22Rv1 (cell line): Measurements from ENCODE around the gene LCE3A.

Experiments
- CTCF ChIP-seq: fragments of 450-650 bp; IDR thresholded peaks from 2 replicates; pipeline ENCODE4 v1.5.1; 2017; ENCODE audit warnings: mild to moderate bottlenecking
- ZFX ChIP-seq: fragments of 450-650 bp; IDR thresholded peaks from 2 replicates; pipeline ENCODE4 v1.6.1; 2017; ENCODE audit warnings: antibody characterized with exemption, borderline replicate concordance

- no peak for TF ChIP-seq CTCF
- TF ChIP-seq ZFX, result no peak
Measured at GRCh38 chr1:152640351-152640750, 17.4 kb upstream of the LCE3A start.
